Esophagus muscularis mucosa (tissue), 4 donors: ENCODE data around the gene SIX2.

Experiments used
- EP300 ChIP-seq: sonication (generic); formaldehyde crosslinking; IDR thresholded peaks from one replicate; pipeline ENCODE4 v1.6.1; 2017; ENCODE audit warnings: antibody characterized with exemption
- POLR2A ChIP-seq: fragments of 450-650 bp; IDR thresholded peaks from one replicate; pipeline ENCODE4 v1.6.1; 2017; ENCODE audit warnings: antibody characterized with exemption, moderate library complexity, mild to moderate bottlenecking, low read depth
- POLR2AphosphoS5 ChIP-seq, 2 donors: sonication (generic); formaldehyde crosslinking; IDR thresholded peaks; one replicate each; pipeline ENCODE4 v1.6.1; 2017; ENCODE audit warnings: antibody characterized with exemption in 2 of 2
- TF ChIP-seq, protein P1 (sequence below), 3 experiments: fragments of 200-600 bp in 2 of 3; fragments of 450-650 bp in 1 of 3; sonication (generic) in 2 of 3; IDR thresholded peaks; one replicate each; pipeline ENCODE4 v1.5.1; 2017 to 2019; ENCODE audit warnings: antibody characterized with exemption in 3 of 3, mild to moderate bottlenecking in 2 of 3, moderate library complexity in 1 of 3

DNA sequence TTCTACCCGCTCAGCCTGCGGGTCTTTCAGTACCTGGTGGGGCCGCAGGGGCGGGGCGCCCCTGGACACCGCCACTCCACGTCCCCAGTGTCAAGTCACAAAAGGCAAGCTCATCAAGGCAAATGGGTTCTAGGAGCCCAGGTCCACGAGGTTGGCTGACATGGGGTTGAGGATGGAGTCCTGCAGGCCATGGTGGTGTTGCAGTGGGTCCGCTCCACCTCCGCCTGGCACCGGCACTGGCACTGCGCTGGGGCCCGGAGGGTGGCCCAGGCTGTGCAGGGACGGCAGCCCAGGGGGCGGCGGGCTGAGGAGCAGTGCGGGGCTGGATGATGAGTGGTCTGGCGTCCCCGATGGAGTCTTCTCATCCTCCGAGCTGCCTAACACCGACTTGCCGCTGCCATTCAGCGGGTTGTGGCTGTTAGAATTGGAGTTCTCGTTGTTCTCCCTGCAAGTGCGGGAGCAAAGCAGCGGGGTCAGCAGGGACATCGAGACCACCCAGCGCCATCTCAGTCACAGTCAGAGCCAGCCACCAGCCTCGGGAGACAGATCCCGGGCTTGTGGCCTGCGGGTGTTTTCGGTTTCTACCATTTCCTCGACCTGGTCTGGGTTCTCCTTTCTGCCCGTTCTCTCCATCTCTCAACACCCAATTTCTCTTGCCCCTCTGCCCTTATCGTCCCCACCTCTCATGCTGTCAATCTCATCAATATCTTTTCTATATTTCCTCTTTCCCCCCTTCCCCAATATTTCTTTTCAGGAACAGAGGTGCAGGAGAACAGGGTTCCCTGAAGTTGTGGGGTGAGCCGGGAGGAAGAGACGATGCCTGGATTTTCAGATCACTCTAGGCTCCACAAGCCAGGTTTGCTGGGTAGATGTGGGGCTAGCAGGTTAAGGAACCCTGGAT lies 3.0 kb downstream of the SIX2 start:
- no peak for TF ChIP-seq POLR2A
- TF ChIP-seq, protein P1, sequence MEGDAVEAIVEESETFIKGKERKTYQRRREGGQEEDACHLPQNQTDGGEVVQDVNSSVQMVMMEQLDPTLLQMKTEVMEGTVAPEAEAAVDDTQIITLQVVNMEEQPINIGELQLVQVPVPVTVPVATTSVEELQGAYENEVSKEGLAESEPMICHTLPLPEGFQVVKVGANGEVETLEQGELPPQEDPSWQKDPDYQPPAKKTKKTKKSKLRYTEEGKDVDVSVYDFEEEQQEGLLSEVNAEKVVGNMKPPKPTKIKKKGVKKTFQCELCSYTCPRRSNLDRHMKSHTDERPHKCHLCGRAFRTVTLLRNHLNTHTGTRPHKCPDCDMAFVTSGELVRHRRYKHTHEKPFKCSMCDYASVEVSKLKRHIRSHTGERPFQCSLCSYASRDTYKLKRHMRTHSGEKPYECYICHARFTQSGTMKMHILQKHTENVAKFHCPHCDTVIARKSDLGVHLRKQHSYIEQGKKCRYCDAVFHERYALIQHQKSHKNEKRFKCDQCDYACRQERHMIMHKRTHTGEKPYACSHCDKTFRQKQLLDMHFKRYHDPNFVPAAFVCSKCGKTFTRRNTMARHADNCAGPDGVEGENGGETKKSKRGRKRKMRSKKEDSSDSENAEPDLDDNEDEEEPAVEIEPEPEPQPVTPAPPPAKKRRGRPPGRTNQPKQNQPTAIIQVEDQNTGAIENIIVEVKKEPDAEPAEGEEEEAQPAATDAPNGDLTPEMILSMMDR (IDR thresholded peaks at IDR 0.05): no peak
- TF ChIP-seq POLR2AphosphoS5 (IDR thresholded peaks at IDR 0.05): no peak
- TF ChIP-seq EP300: no peak
